ENCODE data around the gene PRKCZ. TPM values are rescaled to one million over a fixed set of nuclear protein-coding genes. Genes with fewer than 3 reads are reported as not detected.

Gene PRKCZ
- total RNA-seq, 1 experiment from 2014 or later = 56.8 TPM

- no peak overlapping the region for H3K4me2 ChIP-seq (ENCODE audit: low read length)
- no peaks in the 10 kb centered on the region for H3K4me1 ChIP-seq (ENCODE audit: insufficient read depth, low read length)
- no peak for TF ChIP-seq EZH2phosphoT487 (IDR thresholded peaks at IDR 0.05; ENCODE audit: borderline replicate concordance, low read length)
- TF ChIP-seq EZH2 (IDR thresholded peaks at IDR 0.05; ENCODE audit: low read length, unreplicated experiment) = no peak
- TF ChIP-seq CTCF (conservative IDR thresholded peaks at IDR 0.05; ENCODE audit: low read depth, low read length) = no peak
- ChIA-PET POLR2A (ENCODE audit: unreplicated experiment) (no interaction called here), CTCF (no interaction called here)
- ATAC-seq (no peak), DNase-seq (no peak)
- intact Hi-C loops (cut with micrococcal nuclease) = no loop called here
- H3K9ac ChIP-seq (ENCODE audit: low read length) = no peak overlapping the region
- H3K36me3 ChIP-seq (ENCODE audit: low read depth, low read length) = peaks cover 20% of the 10 kb centered on the region
- no peak overlapping the region for H2AFZ ChIP-seq (ENCODE audit: low read length)
- no peaks in the 10 kb centered on the region for H3K9me2 ChIP-seq (replicated peaks; ENCODE audit: low read length)
- H3K9me3 ChIP-seq (ENCODE audit: low read length) = peaks cover 14% of the 10 kb centered on the region
- no peaks in the 10 kb centered on the region for H3F3A ChIP-seq (ENCODE audit: low read length, unreplicated experiment)
- H4K20me1 ChIP-seq (ENCODE audit: low read length) = no peaks in the 10 kb centered on the region
- no peaks in the 10 kb centered on the region for H3K79me2 ChIP-seq (ENCODE audit: low read length)
- BruUV-seq (replicated peaks) = no TSS peak
- H3K27ac ChIP-seq (ENCODE audit: low read length) = no peak overlapping the region
- H3K4me3 ChIP-seq (ENCODE audit: low read length) = no peak overlapping the region
- H3K27me3 ChIP-seq (ENCODE audit: low read length) = no peaks in the 10 kb centered on the region
Observed at GRCh38 chr1:2074944-2075740, 24.9 kb downstream of the PRKCZ start.

- no peaks in the 10 kb centered on the region for H3K9me2 ChIP-seq (replicated peaks; ENCODE audit: low read length)
- BruUV-seq (replicated peaks) = no TSS peak
- no peaks in the 10 kb centered on the region for H4K20me1 ChIP-seq (ENCODE audit: low read length)
- H3K4me3 ChIP-seq (ENCODE audit: low read length) = no peak overlapping the region
- no peaks in the 10 kb centered on the region for H3K4me1 ChIP-seq (ENCODE audit: insufficient read depth, low read length)
- POLR2A ChIA-PET (ENCODE audit: unreplicated experiment) = no interaction called here
- TF ChIP-seq CTCF (conservative IDR thresholded peaks at IDR 0.05; ENCODE audit: low read depth, low read length) = no peak
- no peak for TF ChIP-seq EZH2phosphoT487 (IDR thresholded peaks at IDR 0.05; ENCODE audit: borderline replicate concordance, low read length)
- no peak for TF ChIP-seq EZH2 (IDR thresholded peaks at IDR 0.05; ENCODE audit: low read length, unreplicated experiment)
- no peak overlapping the region for H3K4me2 ChIP-seq (ENCODE audit: low read length)
- H3K27me3 ChIP-seq (ENCODE audit: low read length) = no peaks in the 10 kb centered on the region
- no peak overlapping the region for H2AFZ ChIP-seq (ENCODE audit: low read length)
- peaks cover 20% of the 10 kb centered on the region for H3K36me3 ChIP-seq (ENCODE audit: low read depth, low read length)
- no peaks in the 10 kb centered on the region; the same call in 1 of the 2 replicates for H3K79me2 ChIP-seq (ENCODE audit: low read length)
- no peak for ATAC-seq
- H3K9ac ChIP-seq (ENCODE audit: low read length) = no peak overlapping the region
- H3F3A ChIP-seq (ENCODE audit: low read length, unreplicated experiment) = no peaks in the 10 kb centered on the region
- H3K27ac ChIP-seq (ENCODE audit: low read length) = no peak overlapping the region
- DNase-seq = no peak
- H3K9me3 ChIP-seq (ENCODE audit: low read length) = peaks cover 14% of the 10 kb centered on the region
- intact Hi-C loops (cut with micrococcal nuclease) = no loop called here
- CTCF ChIA-PET = no interaction called here
Observed at GRCh38 chr1:2076826-2077225, 26.6 kb downstream of the PRKCZ start.

GRCh38 chr1:2078170-2078569, 28.0 kb downstream of the PRKCZ start:
- no peak overlapping the region for H3K9ac ChIP-seq (ENCODE audit: low read length)
- no peak overlapping the region for H2AFZ ChIP-seq (ENCODE audit: low read length)
- no peaks in the 10 kb centered on the region; the same call in 1 of the 2 replicates for H3K79me2 ChIP-seq (ENCODE audit: low read length)
- peaks cover 14% of the 10 kb centered on the region for H3K9me3 ChIP-seq (ENCODE audit: low read length)
- H3K9me2 ChIP-seq (replicated peaks; ENCODE audit: low read length) = no peaks in the 10 kb centered on the region
- H3K4me3 ChIP-seq (ENCODE audit: low read length) = no peak overlapping the region
- no TSS peak for BruUV-seq (replicated peaks)
- DNase-seq (no peak), ATAC-seq (no peak)
- POLR2A ChIA-PET (ENCODE audit: unreplicated experiment) = no interaction called here
- intact Hi-C loops (cut with micrococcal nuclease) = no loop called here
- CTCF ChIA-PET = no interaction called here
- H3K27me3 ChIP-seq (ENCODE audit: low read length) = no peaks in the 10 kb centered on the region
- no peak overlapping the region for H3K27ac ChIP-seq (ENCODE audit: low read length)
- TF ChIP-seq EZH2 (IDR thresholded peaks at IDR 0.05; ENCODE audit: low read length, unreplicated experiment) = no peak
- no peak for TF ChIP-seq CTCF (conservative IDR thresholded peaks at IDR 0.05; ENCODE audit: low read depth, low read length)
- no peak for TF ChIP-seq EZH2phosphoT487 (IDR thresholded peaks at IDR 0.05; ENCODE audit: borderline replicate concordance, low read length)
- H4K20me1 ChIP-seq (ENCODE audit: low read length) = no peaks in the 10 kb centered on the region
- H3K36me3 ChIP-seq (ENCODE audit: low read depth, low read length) = peaks cover 20% of the 10 kb centered on the region
- H3K4me2 ChIP-seq (ENCODE audit: low read length) = no peak overlapping the region
- no peaks in the 10 kb centered on the region for H3K4me1 ChIP-seq (ENCODE audit: insufficient read depth, low read length)
- H3F3A ChIP-seq (ENCODE audit: low read length, unreplicated experiment) = no peaks in the 10 kb centered on the region

All from PC-3 (cell line).